NCI-H2196 treated with DMSO at 0.1 percent for 48 hours (cell line): ENCODE data around the gene SLC16A12.
"Not testable (repeated sequence)": the region's sequence is repeated elsewhere in the genome, so short reads cannot be mapped to it uniquely, and the experiment has no call there.

ENCODE experiments used
- DNase-seq: peaks from one replicate; lab custom pipeline; 2025; ENCODE audit not compliant: unreplicated experiment; lab: John Stamatoyannopoulos, UW

SLC16A12 gene

DNA sequence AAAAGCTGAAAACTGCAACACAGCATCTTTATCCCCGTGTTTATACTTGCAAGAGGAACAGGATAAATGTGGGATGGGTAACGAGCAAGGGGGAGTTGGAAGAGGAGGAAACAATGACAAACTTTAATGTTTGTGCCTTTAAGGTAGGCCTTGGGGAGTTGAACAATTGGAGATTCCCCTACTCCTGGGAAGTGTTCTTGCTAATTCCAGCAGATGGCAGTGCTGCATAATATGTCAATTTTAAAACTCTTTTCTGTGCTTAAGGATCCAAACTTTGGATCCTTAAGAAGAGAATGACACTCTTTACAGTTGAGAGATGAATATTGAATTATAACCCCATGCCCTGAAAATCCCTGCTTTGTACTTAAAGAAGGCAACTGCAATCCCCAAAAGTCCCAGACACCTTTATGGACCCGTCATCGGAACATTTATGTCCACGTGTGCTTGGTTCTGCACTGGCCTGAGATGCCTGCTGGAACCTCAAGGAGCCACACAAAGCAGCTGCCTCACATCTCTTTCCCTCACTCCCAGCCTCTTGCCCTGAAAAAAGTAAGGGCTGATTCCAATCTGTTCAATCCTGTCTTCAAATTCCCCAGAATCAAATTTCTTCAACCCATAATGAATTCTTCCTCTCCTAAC lies 109.0 kb downstream of the SLC16A12 start:
- no peak for DNase-seq

DNA sequence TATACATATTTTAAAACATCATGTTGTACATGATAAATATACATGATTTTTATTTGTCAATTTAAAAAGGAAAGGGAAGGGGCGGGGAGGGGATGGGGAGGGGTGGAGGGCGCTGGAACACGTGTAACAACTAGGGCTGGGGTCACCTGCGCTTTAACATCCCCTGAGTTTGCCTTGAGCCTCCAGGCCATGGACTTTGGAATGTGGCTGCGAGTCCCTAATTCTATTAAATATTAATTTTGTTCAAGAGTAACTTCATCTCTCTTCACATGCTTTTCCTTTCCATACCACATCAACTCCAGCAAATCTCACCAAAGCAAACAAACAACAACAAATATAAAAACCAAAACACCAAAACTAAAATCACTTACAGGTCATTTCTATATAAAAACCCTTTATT lies 110.4 kb downstream of the SLC16A12 start:
- DNase-seq: no peak

GRCh38 chr10:89421018-89421476 lies 114.3 kb downstream of the SLC16A12 start:
- DNase-seq: no peak

GRCh38 chr10:89419548-89419947 lies 115.8 kb downstream of the SLC16A12 start:
- DNase-seq: no peak

- no peak for DNase-seq
These were observed 118.9 kb downstream of the SLC16A12 start for GRCh38 chr10:89416465-89416864.

DNA sequence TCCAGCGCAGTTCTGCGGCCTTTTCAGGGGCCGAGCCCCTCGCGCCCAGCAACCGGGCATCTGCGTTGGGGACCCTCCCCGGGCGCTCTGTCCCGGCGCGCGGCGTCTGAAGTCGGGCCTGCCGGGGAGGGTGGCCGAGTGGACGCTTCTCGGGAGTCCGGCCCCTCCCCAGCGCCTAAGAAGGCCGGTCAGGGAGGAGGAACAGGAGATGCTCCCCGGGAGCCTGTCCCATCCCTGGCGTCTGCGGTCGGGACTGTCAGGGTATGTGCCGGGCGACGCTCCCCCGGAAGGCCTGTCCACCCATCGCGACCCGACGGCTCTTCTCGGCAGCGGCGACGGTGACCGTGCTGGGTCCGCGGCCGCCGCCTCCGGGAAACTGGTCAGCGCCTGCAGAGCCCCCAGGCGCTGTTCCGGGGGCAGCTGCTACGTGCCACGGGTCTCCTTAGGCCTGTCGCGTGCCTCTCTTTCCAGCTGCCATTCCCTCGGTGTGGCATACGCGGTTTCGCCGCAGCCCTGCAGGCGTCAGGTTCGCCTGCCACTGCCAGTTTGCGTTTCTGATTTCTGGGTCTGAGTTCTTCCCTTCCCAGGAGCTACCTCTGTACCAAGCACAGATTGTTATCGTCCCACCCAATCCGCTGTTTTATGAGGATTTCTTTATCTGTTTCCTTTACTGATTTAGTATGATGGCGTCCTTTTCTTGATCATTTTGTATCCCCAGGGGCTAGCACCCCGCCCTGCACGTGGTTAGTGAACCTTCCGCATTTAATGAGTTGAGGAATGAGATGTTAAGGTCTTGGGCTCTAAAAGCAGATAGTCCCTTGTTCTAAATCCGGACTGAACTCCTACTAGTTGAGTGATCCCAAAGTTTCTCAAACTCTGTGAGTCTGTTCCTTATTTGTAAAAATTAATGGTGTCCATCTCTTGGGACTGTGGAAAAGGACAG lies 120.2 kb downstream of the SLC16A12 start:
- DNase-seq: no peak

- DNase-seq: no peak
These were observed 121.1 kb downstream of the SLC16A12 start, which contains the start of gene IFIT5 for GRCh38 chr10:89414146-89414878. Gene IFIT5, plus strand, starts transcription at chr10:89414568. Its CDS starts 231 bp downstream, at chr10:89414799.

GRCh38 chr10:89413398-89413912 lies 121.9 kb downstream of the SLC16A12 start:
- DNase-seq: no peak

GRCh38 chr10:89412276-89412675 lies 123.1 kb downstream of the SLC16A12 start:
- not testable (repeated sequence) for DNase-seq

DNA sequence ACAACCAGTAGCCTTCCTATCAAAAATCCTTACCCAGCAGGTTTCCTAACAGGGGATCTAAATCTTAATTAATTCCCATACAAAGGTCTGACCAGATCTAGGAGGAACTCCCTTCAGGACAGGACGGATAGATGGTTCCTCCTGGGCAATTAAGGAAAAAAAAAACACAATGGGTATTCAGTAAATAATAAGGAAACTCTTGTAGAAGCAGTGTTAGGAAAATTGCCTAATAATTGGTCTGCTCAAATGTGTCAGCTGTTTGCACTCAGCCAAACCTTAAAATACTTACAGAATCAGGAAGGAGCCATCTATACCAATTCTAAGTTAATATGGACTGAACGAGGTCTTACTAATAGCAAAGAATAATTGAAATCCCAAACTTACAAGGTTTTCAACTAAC lies 124.3 kb downstream of the SLC16A12 start:
- DNase-seq: not testable (repeated sequence)

DNA sequence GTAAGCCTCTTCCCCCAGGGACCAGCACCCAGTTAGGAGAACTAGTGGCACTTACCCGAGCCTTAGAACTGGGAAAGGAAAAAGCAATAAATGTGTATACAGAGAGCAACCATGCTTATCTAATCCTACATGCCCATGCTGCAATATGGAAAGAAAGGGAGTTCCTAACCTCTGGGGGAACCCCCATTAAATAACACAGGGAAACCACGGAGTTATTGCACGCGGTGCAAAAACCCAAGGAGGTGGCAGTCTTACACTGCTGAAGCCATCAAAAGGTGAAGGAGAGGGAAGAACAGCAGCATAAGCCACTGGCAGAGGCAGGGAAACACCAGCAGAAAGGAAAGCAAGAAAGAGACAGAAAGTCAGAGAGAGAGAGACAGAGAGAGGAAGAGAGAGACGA lies 124.8 kb downstream of the SLC16A12 start:
- DNase-seq: not testable (repeated sequence)

DNA sequence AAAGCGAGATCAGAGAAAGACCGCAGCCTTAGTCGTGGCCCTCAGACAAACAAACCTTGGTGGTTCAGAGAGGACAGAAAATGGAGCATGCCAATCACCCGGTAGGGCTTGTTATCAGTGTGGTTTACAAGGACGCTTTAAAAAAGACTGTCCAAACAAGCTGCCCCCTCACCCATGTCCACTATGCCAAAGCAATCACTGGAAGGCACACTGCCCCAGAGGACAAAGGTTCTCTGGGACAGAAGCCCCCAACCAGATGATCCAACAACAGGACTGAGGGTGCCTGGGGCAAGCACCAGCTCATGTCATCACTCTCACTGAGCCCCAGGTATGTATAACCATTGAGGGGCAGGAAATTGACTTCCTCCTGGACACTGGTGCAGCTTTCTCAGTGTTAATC lies 126.1 kb downstream of the SLC16A12 start:
- DNase-seq: not testable (repeated sequence)

DNA sequence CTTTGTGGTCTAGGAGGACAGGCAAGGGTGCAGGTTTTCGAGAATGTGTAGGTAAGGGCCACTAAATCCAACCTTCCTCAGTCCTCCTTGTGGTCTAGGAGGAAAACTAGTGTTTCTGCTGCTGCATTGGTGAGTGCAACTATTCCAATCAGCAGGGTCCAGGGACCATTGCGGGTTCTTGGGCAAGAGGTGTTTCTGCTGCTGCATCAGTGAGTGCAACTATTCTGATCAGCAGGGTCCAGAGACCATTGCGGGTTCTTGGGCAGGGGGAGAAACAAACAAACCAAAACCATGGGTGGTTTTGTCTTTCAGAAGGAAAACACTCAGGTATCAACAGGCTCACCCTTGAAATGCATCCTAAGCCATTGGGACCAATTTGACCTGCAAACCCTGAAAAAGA lies 127.6 kb downstream of the SLC16A12 start:
- not testable (repeated sequence) for DNase-seq

DNA sequence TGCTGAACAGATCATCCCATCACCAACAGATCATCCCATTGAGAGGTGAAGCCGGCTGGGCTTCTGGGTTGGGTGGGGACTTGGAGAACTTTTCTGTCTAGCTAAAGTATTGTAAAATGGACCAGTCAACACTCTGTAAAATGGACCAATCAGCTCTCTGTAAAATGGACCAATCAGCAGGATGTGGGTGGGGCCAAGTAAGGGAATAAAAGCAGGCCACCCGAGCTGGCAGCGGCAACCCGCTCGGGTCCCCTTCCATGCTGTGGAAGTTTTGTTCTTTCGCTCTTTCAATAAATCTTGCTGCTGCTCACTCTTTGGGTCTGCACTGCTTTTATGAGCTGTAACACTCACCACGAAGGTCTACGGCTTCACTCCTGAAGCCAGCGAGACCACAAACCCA lies 129.2 kb downstream of the SLC16A12 start:
- not testable (repeated sequence) for DNase-seq

DNA sequence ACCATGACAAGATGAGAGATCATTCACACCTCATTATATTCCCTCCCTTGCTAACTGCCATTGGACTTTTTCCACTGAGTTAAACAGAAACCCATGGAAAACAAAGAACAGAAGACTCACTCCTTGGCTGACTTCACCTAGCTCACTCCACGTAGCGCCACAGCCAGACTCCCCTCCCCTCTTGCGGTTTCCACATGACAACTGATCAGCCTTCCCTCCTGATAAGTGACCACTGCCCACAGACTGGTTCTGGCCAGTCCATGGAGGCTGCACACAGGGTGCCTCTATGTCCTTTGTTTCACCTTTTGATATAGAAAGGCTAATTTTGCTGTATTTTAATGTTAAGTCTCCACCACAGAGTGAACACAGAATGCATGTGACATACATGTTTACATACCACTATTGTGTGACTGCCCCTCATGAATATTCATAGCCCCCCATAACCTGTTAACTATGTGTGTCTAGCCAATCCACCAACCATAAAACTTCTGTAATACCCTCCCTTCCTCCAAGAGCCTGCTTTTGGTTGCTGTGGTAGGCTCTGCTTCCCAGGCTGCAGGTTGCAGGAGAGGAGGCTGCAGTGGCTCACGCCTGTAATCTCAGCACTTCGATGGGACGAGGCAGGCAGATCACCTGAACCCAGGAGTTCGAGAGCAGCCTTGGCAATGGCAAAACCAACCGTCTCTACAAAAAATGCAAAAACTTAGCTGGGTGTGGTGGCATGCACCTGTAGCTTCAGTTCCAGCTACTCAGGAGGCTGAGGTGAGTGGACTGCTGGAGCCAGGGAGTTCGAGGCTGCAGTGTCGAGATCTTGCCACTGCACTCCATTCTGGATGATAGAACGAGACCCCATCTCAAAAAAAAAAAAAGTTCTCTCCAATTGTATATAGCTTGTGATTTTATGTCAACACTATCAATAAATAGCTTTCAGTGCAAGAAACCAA lies 131.0 kb downstream of the SLC16A12 start:
- no peak for DNase-seq

DNA sequence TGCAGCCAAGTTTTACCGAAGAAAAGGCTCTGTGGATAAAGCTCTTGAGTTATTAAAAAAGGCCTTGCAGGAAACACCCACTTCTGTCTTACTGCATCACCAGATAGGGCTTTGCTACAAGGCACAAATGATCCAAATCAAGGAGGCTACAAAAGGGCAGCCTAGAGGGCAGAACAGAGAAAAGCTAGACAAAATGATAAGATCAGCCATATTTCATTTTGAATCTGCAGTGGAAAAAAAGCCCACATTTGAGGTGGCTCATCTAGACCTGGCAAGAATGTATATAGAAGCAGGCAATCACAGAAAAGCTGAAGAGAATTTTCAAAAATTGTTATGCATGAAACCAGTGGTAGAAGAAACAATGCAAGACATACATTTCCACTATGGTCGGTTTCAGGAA lies 132.4 kb downstream of the SLC16A12 start:
- DNase-seq: no peak

GRCh38 chr10:89399956-89400355 lies 135.4 kb downstream of the SLC16A12 start:
- no peak for DNase-seq

DNA sequence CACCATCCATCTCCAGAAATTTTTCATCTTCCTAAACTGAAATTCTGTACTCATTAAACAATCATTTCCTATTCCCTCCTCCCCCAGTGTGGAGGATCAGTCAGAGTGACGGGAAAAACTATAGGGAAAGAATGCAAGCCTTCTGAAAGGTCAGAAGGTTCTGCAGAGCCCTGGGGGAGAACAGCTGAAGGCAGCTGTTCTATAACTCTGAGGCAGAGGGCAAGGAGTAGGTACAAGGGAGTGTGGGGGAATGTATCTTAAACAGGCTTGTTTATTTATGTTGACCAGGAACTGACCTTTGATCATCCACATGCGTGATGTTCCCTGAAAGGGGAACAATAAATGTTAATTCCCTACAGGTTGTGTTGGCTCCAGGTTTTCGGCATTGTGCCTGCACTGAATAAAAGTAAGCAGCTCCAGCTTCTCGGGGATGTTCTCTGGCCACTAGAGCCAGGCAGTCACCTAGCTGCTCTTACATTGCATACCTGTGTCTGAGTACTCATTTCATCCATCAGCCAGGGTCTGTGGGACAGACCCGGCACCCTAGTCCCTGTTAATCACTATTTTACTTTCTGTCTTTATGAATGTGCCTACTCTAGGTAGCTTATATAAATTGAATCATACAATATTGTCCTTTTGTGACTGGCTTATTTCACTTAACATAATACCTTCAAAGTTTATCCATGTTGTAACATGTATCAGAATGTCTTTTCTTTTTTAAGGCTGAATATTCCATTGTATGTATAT lies 137.2 kb downstream of the SLC16A12 start:
- DNase-seq: no peak

GRCh38 chr10:89395141-89395540 lies 140.3 kb downstream of the SLC16A12 start:
- no peak for DNase-seq
